ENCODE results near the gene TAS2R46.

GRCh38 chr12:11069854-11070365, 7.8 kb upstream of the TAS2R46 start:
- TF ChIP-seq, protein P1, sequence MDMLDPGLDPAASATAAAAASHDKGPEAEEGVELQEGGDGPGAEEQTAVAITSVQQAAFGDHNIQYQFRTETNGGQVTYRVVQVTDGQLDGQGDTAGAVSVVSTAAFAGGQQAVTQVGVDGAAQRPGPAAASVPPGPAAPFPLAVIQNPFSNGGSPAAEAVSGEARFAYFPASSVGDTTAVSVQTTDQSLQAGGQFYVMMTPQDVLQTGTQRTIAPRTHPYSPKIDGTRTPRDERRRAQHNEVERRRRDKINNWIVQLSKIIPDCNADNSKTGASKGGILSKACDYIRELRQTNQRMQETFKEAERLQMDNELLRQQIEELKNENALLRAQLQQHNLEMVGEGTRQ (IDR thresholded peaks at IDR 0.05): no peak
- TF ChIP-seq, protein P2, sequence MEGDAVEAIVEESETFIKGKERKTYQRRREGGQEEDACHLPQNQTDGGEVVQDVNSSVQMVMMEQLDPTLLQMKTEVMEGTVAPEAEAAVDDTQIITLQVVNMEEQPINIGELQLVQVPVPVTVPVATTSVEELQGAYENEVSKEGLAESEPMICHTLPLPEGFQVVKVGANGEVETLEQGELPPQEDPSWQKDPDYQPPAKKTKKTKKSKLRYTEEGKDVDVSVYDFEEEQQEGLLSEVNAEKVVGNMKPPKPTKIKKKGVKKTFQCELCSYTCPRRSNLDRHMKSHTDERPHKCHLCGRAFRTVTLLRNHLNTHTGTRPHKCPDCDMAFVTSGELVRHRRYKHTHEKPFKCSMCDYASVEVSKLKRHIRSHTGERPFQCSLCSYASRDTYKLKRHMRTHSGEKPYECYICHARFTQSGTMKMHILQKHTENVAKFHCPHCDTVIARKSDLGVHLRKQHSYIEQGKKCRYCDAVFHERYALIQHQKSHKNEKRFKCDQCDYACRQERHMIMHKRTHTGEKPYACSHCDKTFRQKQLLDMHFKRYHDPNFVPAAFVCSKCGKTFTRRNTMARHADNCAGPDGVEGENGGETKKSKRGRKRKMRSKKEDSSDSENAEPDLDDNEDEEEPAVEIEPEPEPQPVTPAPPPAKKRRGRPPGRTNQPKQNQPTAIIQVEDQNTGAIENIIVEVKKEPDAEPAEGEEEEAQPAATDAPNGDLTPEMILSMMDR (IDR thresholded peaks at IDR 0.05): no peak
- no peak for TF ChIP-seq HOXA7 (CRISPR knock-in tag; IDR thresholded peaks at IDR 0.05)
- TF ChIP-seq, protein P3, sequence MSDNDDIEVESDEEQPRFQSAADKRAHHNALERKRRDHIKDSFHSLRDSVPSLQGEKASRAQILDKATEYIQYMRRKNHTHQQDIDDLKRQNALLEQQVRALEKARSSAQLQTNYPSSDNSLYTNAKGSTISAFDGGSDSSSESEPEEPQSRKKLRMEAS (IDR thresholded peaks at IDR 0.05): no peak
- no peak for TF ChIP-seq RAD21 (conservative IDR thresholded peaks at IDR 0.05 in 1 of 2, IDR thresholded peaks at IDR 0.05 in 1 of 2)
- TF ChIP-seq POLR2A (IDR thresholded peaks at IDR 0.05; ENCODE audit: low read length): no peak
- no peak for TF ChIP-seq HDAC2 (IDR thresholded peaks at IDR 0.05)
- TF ChIP-seq CEBPB (IDR thresholded peaks at IDR 0.05): no peak
- TF ChIP-seq, protein P4, sequence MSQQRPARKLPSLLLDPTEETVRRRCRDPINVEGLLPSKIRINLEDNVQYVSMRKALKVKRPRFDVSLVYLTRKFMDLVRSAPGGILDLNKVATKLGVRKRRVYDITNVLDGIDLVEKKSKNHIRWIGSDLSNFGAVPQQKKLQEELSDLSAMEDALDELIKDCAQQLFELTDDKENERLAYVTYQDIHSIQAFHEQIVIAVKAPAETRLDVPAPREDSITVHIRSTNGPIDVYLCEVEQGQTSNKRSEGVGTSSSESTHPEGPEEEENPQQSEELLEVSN (IDR thresholded peaks at IDR 0.05; ENCODE audit: borderline replicate concordance, low read depth): no peak
- no peak for TF ChIP-seq SMC3 (IDR thresholded peaks at IDR 0.05)
- no peak for TF ChIP-seq HOXB13 (CRISPR knock-in tag; IDR thresholded peaks at IDR 0.05; ENCODE audit: low read depth)
- no peak for TF ChIP-seq JUNB (IDR thresholded peaks at IDR 0.05)
- no peak for TF ChIP-seq EHMT2 (IDR thresholded peaks at IDR 0.05; ENCODE audit: low read depth)
